GM18505 (cell line): Measurements from ENCODE around the gene CPA3.

Experiments used
- ATAC-seq: cut with Tn5 transposase; IDR thresholded peaks from one replicate; pipeline ENCODE4 v1.9.1; 2021; ENCODE audit not compliant: unreplicated experiment
- POLR2A ChIP-seq: IDR thresholded peaks from 4 replicates; pipeline ENCODE4 v1.6.1; 2011; ENCODE audit warnings: borderline replicate concordance; ENCODE audit not compliant: insufficient read depth, insufficient read length; ENCODE audit errors: extremely low read depth

CPA3 gene

DNA sequence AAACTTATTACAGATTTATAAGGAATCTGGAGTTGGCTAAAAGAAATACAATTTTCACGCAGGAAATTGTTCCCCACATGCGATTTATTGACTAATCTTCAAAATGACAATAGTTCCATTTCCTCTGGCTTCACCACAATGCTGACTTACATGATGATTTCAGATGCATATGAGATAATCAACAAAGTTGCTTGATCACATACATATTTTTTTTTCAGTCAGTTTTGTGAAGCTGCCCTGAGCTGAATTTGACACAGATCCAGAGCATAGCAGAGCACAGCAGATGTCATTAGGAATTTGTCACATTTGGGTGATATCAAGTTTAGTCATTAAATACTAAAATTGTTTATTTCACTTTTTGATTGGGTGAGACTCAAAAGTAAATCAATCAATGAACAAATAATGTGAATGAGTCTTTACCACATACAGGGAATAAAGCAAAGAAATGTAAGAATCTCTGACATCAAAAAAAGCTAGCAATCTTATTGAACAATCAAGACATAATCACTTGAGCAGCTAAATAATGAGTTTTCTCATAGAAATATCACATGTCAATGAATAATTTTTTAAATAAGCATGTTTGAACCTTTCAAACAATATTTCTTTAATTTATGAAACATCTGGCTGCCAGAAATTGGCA is 19.2 kb upstream of the CPA3 start:
- no peak for ATAC-seq
- TF ChIP-seq POLR2A, result no peak

DNA sequence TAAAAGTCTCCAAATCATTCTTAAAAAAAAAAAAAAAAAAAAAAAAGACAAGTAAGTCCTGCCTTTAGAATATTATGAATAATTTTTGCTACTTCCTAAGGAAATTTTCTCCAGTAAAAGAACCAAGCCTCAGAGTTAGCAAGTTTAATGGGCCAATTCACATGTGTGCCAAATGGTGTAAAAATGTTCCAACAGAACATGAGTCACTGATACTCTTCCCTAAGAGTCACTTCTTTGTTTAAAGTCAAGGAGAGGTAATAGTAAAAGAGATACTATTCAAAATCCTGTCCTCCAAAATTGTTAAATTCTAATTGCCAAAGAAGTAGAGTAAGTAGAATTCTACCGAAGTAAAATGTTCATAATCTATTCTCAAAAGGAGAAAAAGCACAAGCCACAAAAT is 17.7 kb upstream of the CPA3 start:
- ATAC-seq, result no peak
- no peak for TF ChIP-seq POLR2A

- ATAC-seq, result no peak
- TF ChIP-seq POLR2A, result no peak
Measured at GRCh38 chr3:148848410-148848809, 16.7 kb upstream of the CPA3 start.

- no peak for TF ChIP-seq POLR2A
- ATAC-seq, result no peak
Measured at GRCh38 chr3:148852271-148852992, 12.7 kb upstream of the CPA3 start.

GRCh38 chr3:148853076-148853475 is 12.0 kb upstream of the CPA3 start:
- TF ChIP-seq POLR2A, result no peak
- no peak for ATAC-seq

- no peak for ATAC-seq
- TF ChIP-seq POLR2A, result no peak
Measured at GRCh38 chr3:148854061-148854460, 11.0 kb upstream of the CPA3 start.

GRCh38 chr3:148856384-148856783 is 8.7 kb upstream of the CPA3 start:
- no peak for ATAC-seq
- no peak for TF ChIP-seq POLR2A

DNA sequence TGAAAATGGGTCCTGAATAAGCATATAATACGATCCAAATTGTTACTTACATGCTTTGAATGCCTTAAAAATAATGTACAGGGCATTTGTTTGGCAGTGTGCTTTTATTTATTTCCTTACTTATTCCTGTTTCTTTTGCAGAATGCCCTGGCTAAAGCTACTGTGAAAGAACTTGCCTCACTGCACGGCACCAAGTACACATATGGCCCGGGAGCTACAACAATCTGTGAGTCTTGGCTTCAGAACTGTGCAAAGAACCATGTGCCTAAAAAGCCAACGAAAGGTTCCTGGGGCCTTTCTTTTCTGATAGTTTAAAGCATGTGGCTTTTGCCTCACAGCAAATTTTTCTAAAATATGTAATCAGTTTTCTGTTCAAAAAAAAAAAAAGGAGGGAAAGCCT is 7.8 kb upstream of the CPA3 start:
- TF ChIP-seq POLR2A, result no peak
- no peak for ATAC-seq

DNA sequence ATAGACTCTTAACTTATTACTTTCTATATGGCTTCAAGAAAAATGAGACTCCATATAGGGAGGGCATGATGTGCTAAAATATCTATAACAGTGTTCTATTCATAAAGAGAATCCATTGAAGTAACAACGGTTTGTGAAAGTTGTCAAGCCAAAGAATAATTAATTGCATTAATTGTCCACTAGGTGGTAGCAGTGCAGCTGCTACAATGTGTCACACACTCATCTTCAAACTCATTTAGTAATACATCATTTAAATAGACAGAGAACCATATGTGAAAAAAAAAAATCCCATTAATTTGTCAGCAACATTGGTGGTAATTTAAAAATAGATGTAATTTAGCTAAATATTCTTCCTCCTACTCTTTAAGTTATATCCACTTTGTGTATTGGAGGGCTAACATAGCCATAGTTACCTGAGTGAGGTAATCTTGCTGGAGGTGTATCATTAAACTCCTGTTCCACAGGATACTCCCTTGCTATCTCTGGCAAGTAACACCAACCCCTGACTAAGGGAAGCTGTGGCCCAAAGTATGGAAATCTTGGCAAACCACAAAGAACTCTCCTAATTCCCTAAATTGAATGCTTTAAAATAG is 3.7 kb upstream of the CPA3 start:
- ATAC-seq, result peak; percentile 75
- no peak for TF ChIP-seq POLR2A

DNA sequence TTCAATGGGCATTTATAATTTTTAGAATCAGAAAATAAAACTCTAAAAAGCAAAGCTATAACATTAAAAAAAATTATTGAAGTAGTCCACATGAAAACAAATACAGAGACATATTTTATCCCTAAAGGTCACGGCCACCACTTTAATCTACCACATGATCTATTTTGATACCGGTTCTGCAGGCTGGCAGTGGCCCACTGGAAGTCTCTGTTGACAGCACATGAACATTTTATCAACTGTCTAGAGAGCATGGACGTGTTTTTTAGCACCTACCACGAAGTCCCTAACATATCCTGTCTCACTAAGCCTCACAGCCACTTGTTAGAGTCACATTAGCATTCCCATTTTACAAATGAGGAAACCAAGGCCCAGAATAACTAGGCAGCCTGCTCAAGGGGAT is 1.8 kb upstream of the CPA3 start:
- no peak for ATAC-seq
- TF ChIP-seq POLR2A, result no peak

- no peak for ATAC-seq
- no peak for TF ChIP-seq POLR2A
Measured at GRCh38 chr3:148863814-148864213, 1.3 kb upstream of the CPA3 start.

DNA sequence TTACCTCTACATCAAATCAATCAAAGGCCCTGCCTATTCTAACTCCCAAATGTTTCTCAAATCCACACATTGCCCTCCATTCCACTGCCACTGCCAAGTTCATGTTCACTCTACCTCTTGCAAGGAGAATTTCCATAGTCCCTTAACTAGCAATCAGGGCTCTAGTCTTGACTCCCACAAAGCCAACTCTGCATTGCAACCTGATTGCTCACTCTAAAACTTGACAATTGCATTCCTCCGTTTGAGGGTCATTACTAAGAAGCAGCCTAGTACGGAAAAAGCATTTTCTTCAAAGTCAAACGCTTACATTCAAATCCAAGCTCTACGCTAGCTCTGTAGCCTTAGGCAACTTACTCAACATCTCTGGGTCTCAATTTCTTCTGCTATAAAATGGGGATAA is 1.2 kb downstream of the CPA3 start:
- TF ChIP-seq POLR2A, result no peak
- ATAC-seq, result no peak

GRCh38 chr3:148873270-148873927 is 8.3 kb downstream of the CPA3 start:
- TF ChIP-seq POLR2A, result no peak
- no peak for ATAC-seq

DNA sequence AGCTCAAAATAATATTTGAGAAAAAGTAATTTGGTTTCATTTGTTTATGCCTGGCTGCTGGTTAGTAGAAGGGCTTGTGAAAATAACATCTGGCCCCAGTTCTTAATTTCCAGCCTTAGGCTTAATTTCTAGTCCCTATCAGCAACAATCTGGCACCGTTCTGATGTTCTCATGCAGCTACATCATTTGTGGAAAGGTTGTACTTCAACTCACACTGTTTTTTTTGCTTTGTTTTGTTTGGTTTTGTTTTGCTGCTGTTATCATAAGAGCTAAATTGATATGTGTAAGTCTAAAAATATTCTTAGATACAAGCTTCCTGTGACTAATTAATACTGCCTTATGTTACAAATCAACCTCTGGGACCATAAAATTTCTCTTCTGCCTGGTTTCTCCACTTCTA is 8.9 kb downstream of the CPA3 start:
- no peak for TF ChIP-seq POLR2A
- ATAC-seq, result no peak

DNA sequence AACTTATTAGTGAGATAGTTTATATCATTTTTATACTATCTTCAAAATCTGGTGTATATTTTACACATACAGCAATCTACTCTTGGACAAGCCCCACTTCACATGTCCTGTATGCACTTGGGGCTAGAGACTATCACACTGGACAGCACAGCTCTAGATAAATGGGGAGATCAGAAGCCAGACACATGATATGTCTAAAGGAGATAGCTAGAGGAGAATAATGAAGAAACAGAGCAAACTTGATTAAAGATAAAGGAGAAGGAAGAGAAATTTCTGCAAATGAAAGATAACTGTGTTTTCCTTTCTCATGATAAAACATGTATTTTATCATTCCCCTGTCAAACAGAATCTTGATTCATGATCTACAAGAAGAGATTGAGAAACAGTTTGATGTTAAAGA is 13.0 kb downstream of the CPA3 start:
- no peak for ATAC-seq
- no peak for TF ChIP-seq POLR2A

GRCh38 chr3:148879256-148879655 is 14.2 kb downstream of the CPA3 start:
- no peak for TF ChIP-seq POLR2A
- ATAC-seq, result no peak
